Common myeloid progenitor, CD34-positive (primary cell): ENCODE data around the gene OSTF1.

Experiments used
- CTCF ChIA-PET: fragments of 350-600 bp; sonication (Branson Sonifier 250); formaldehyde crosslinking; loops from one replicate; lab custom pipeline; 2021; ENCODE audit warnings: antibody characterized with exemption; lab: Charles Lee
- POLR2A ChIA-PET: fragments of 350-600 bp; sonication (Branson Sonifier 250); formaldehyde crosslinking; loops from one replicate; lab custom pipeline; 2021; ENCODE audit warnings: antibody characterized with exemption; lab: Charles Lee
- DNase-seq, 3 donors: peaks; one replicate each; pipeline versions ENCODE4 v3.0.0 to v3.0.0-alpha.2; 2013
- H3K27ac ChIP-seq, 2 experiments: 1 replicate in 1 of 2; 2 replicates in 1 of 2; pipeline ENCODE4 v1.7.0; 2013; ENCODE audit warnings: inconsistent platforms in 2 of 2, low read length in 2 of 2, mild to moderate bottlenecking in 2 of 2, low read depth in 1 of 2, moderate library complexity in 1 of 2; ENCODE audit not compliant: severe bottlenecking in 2 of 2, insufficient read depth in 1 of 2, poor library complexity in 1 of 2
- H3K27me3 ChIP-seq, 5 experiments: replicated peaks in 2 of 5; 1 replicate in 3 of 5; 2 replicates in 2 of 5; pipeline versions ENCODE4 v1.6.1 to v1.7.0; 2013; ENCODE audit warnings: low read length in 4 of 5, mild to moderate bottlenecking in 2 of 5, moderate library complexity in 2 of 5, inconsistent platforms in 1 of 5; ENCODE audit not compliant: insufficient read depth in 5 of 5, control insufficient read depth in 4 of 5
- H3K36me3 ChIP-seq, 4 experiments: 1 replicate in 2 of 4; 2 replicates in 2 of 4; pipeline versions ENCODE4 v1.6.1 to v1.7.0; 2013; ENCODE audit warnings: low read length in 3 of 4, control low read depth in 1 of 4, mild to moderate bottlenecking in 1 of 4; ENCODE audit not compliant: control insufficient read depth in 4 of 4, insufficient read depth in 4 of 4
- H3K4me1 ChIP-seq, 4 experiments: 1 replicate in 3 of 4; 2 replicates in 1 of 4; pipeline versions ENCODE4 v1.6.1 to v1.7.1; 2013; ENCODE audit warnings: low read length in 3 of 4, mild to moderate bottlenecking in 3 of 4, control low read depth in 1 of 4, inconsistent platforms in 1 of 4, moderate library complexity in 1 of 4; ENCODE audit not compliant: control insufficient read depth in 4 of 4, insufficient read depth in 4 of 4; ENCODE audit errors: control extremely low read depth in 1 of 4
- H3K4me3 ChIP-seq, 7 experiments: 1 replicate in 4 of 7; 2 replicates in 3 of 7; pipeline versions ENCODE4 v1.5.1 to v1.7.0; 2013; ENCODE audit warnings: mild to moderate bottlenecking in 7 of 7, low read length in 6 of 7, moderate library complexity in 6 of 7, inconsistent platforms in 2 of 7, low read depth in 2 of 7, control low read depth in 1 of 7; ENCODE audit not compliant: insufficient read depth in 4 of 7, control insufficient read depth in 1 of 7; ENCODE audit errors: extremely low read depth in 1 of 7
- H3K9me3 ChIP-seq, 5 experiments: 1 replicate in 4 of 5; 2 replicates in 1 of 5; pipeline versions ENCODE4 v1.6.1 to v1.7.1; 2013; ENCODE audit warnings: low read length in 4 of 5, mild to moderate bottlenecking in 2 of 5, inconsistent platforms in 1 of 5, low read depth in 1 of 5, moderate library complexity in 1 of 5; ENCODE audit not compliant: control insufficient read depth in 4 of 5, insufficient read depth in 2 of 5; ENCODE audit errors: control extremely low read depth in 1 of 5
- WGBS: methylation state at CpG from one replicate; pipeline ENCODE4 v1.1.5; 2013; ENCODE audit not compliant: insufficient coverage; 5-methylcytosine and 5-hydroxymethylcytosine counted together

Gene OSTF1

GRCh38 chr9:75181750-75182149 is 93.4 kb downstream of the OSTF1 start:
- no peak overlapping the region for H3K27ac ChIP-seq
- 86% methylated on average over 1 of the region's 1 CpG for WGBS
- no peaks in the 10 kb centered on the region for H3K27me3 ChIP-seq
- H3K36me3 ChIP-seq: no peaks in the 10 kb centered on the region
- H3K9me3 ChIP-seq: peaks cover 0 to 2% (median 0%) of the 10 kb centered on the region in 5 experiments
- peaks cover 0 to 3% (median 0%) of the 10 kb centered on the region in 4 experiments for H3K4me1 ChIP-seq
- CTCF ChIA-PET: no interaction called here
- POLR2A ChIA-PET: interaction anchor here (0.6 kb wide), 1 partner anchor 142 kb away, joined by 3 read pairs; no protein-coding TSS in a partner anchor
- H3K4me3 ChIP-seq: no peak overlapping the region
- DNase-seq: peak in 2 of 3 donors; percentile 13 to 31

- WGBS: 100% methylated on average over 8 of the region's 9 CpGs
- Histone ChIP-seq H3K9me3 (peaks cover 0 to 2% (median 0%) of the 10 kb centered on the region in 5 experiments), H3K27ac (no peak overlapping the region), H3K27me3 (no peaks in the 10 kb centered on the region), H3K4me1 (peaks cover 0 to 3% (median 0%) of the 10 kb centered on the region in 4 experiments), H3K4me3 (no peak overlapping the region), H3K36me3 (no peaks in the 10 kb centered on the region)
- CTCF ChIA-PET: interaction anchor here (0.6 kb wide), 1 partner anchor 1864 kb away, joined by 3 read pairs; no protein-coding TSS in a partner anchor
- POLR2A ChIA-PET: no interaction called here
- DNase-seq: no peak
Observed at GRCh38 chr9:75183306-75183705, 95.0 kb downstream of the OSTF1 start.

GRCh38 chr9:75184471-75184870 is 96.2 kb downstream of the OSTF1 start:
- CTCF ChIA-PET: interaction anchor here (1.1 to 2.6 kb wide), 4 partner anchors 9 to 97 kb away, joined by 3 to 8 read pairs (median 4); partner anchors contain the start of gene NMRK1
- WGBS: 14% methylated on average over 1 of the region's 3 CpGs

GRCh38 chr9:75185585-75186170 is 97.4 kb downstream of the OSTF1 start:
- POLR2A ChIA-PET: interaction anchor here (0.7 kb wide), 1 partner anchor 53 kb away, joined by 3 read pairs; no protein-coding TSS in a partner anchor
- CTCF ChIA-PET: interaction anchor here (0.7 to 2.6 kb wide), 13 partner anchors 10 to 105 kb away, joined by 3 to 8 read pairs (median 3); partner anchors contain the start of gene NMRK1
- 42% methylated on average over 2 of the region's 4 CpGs for WGBS

More at GRCh38 chr9:75184471-75184870, 96.2 kb downstream of the OSTF1 start:
- Histone ChIP-seq H3K27me3 (no peaks in the 10 kb centered on the region), H3K9me3 (peaks cover 0 to under 1% (median 0%) of the 10 kb centered on the region in 5 experiments), H3K27ac (no peak overlapping the region), H3K36me3 (no peaks in the 10 kb centered on the region), H3K4me3 (no peak overlapping the region), H3K4me1 (peaks cover 0 to 3% (median 0%) of the 10 kb centered on the region in 4 experiments)
- DNase-seq: no peak
- POLR2A ChIA-PET: no interaction called here

GRCh38 chr9:75186767-75187380 is 98.6 kb downstream of the OSTF1 start:
- ChIA-PET POLR2A (no interaction called here), CTCF (interaction anchor here (1.9 to 2.5 kb wide), 2 partner anchors 9 to 22 kb away, joined by 6 read pairs; no protein-coding TSS in a partner anchor)
- Histone ChIP-seq H3K4me3 (no peak overlapping the region), H3K27me3 (no peaks in the 10 kb centered on the region), H3K27ac (no peak overlapping the region), H3K36me3 (no peaks in the 10 kb centered on the region), H3K4me1 (peaks cover 0 to under 1% (median 0%) of the 10 kb centered on the region in 4 experiments), H3K9me3 (no peaks in the 10 kb centered on the region)
- DNase-seq: peak; percentile 23 to 58 (median 55)
- WGBS: no CpG with 5 or more reads among the region's 4 CpGs

More at GRCh38 chr9:75185585-75186170, 97.4 kb downstream of the OSTF1 start:
- Histone ChIP-seq H3K27ac (no peak overlapping the region), H3K4me1 (peaks cover 0 to 3% (median 0%) of the 10 kb centered on the region in 4 experiments), H3K27me3 (no peaks in the 10 kb centered on the region), H3K9me3 (no peaks in the 10 kb centered on the region), H3K4me3 (no peak overlapping the region), H3K36me3 (no peaks in the 10 kb centered on the region)
- peak; percentile 26 to 49 (median 45) for DNase-seq

- Histone ChIP-seq H3K9me3 (no peaks in the 10 kb centered on the region), H3K27me3 (no peaks in the 10 kb centered on the region), H3K36me3 (no peaks in the 10 kb centered on the region), H3K4me1 (no peaks in the 10 kb centered on the region), H3K4me3 (no peak overlapping the region), H3K27ac (no peak overlapping the region)
- 100% methylated on average over 1 of the region's 2 CpGs for WGBS
- ChIA-PET CTCF (interaction anchor here (1.1 kb wide), 1 partner anchor 9 kb away, joined by 3 read pairs; no protein-coding TSS in a partner anchor), POLR2A (no interaction called here)
- DNase-seq: no peak
Observed at GRCh38 chr9:75188756-75189155, 100.4 kb downstream of the OSTF1 start.

GRCh38 chr9:75190762-75191161 is 102.4 kb downstream of the OSTF1 start:
- ChIA-PET CTCF (no interaction called here), POLR2A (no interaction called here)
- Histone ChIP-seq H3K27ac (no peak overlapping the region), H3K27me3 (no peaks in the 10 kb centered on the region), H3K9me3 (no peaks in the 10 kb centered on the region), H3K4me1 (no peaks in the 10 kb centered on the region), H3K36me3 (no peaks in the 10 kb centered on the region), H3K4me3 (no peak overlapping the region)
- DNase-seq: peak in 2 of 3 donors; percentile 22 to 30
- no CpG with 5 or more reads among the region's 2 CpGs for WGBS
